HepG2 (cell line): ENCODE results near the gene UBP1. TPM values are rescaled to one million over a fixed set of nuclear protein-coding genes. Genes with fewer than 3 reads are reported as not detected.

ENCODE experiments used
- CBX2 ChIP-seq, 2 experiments: fragments of 200-600 bp in 1 of 2; sonication (generic); formaldehyde crosslinking in 1 of 2; IDR thresholded peaks; 2 replicates each; pipeline versions ENCODE4 v1.7.0 to v1.8.1; 2018 to 2022; ENCODE audit warnings: low read depth in 2 of 2, low read length in 1 of 2, mild to moderate bottlenecking in 1 of 2, missing genetic modification reagents in 1 of 2
- CCAR2 ChIP-seq: fragments of 200-400 bp; formaldehyde crosslinking; optimal IDR thresholded peaks from 2 replicates; pipeline ENCODE3; 2018; ENCODE audit warnings: low read depth, mild to moderate bottlenecking, low read length, moderate library complexity
- CCDC6 ChIP-seq: sonication (generic); formaldehyde crosslinking; IDR thresholded peaks from 2 replicates; pipeline ENCODE4 v1.8.1; 2022; ENCODE audit warnings: mild to moderate bottlenecking, missing genetic modification reagents, moderate library complexity
- DMAP1 ChIP-seq: IDR thresholded peaks from 2 replicates; pipeline ENCODE4 v1.6.1; 2016
- HDAC6 ChIP-seq: fragments of 200-600 bp; sonication (generic); IDR thresholded peaks from 2 replicates; pipeline ENCODE4 v1.7.0; 2017; ENCODE audit warnings: mild to moderate bottlenecking, antibody characterized with exemption, low read length, low read depth
- KAT2B ChIP-seq: fragments of 150-350 bp; IDR thresholded peaks from 2 replicates; pipeline ENCODE4 v1.6.1; 2014; ENCODE audit warnings: low read depth, low read length, borderline replicate concordance
- KDM6A ChIP-seq: IDR thresholded peaks from 2 replicates; pipeline ENCODE4 v1.6.1; 2016; ENCODE audit warnings: low read depth
- MTA1 ChIP-seq: sonication (generic); formaldehyde crosslinking; IDR thresholded peaks from 2 replicates; pipeline ENCODE4 v1.4.0; 2020; ENCODE audit warnings: missing genetic modification reagents, mild to moderate bottlenecking, borderline replicate concordance
- MTA3 ChIP-seq: sonication (generic); formaldehyde crosslinking; IDR thresholded peaks from 2 replicates; pipeline ENCODE4 v1.4.0; 2020; ENCODE audit warnings: missing genetic modification reagents
- NFE2 ChIP-seq: sonication (generic); formaldehyde crosslinking; IDR thresholded peaks from 2 replicates; pipeline ENCODE4 v1.4.0; 2020; ENCODE audit warnings: missing genetic modification reagents
- NFYC ChIP-seq: IDR thresholded peaks from 2 replicates; pipeline ENCODE4 v1.6.1; 2016; ENCODE audit warnings: missing genetic modification reagents, missing compliant biosample characterization
- RXRA ChIP-seq: sonication (generic); formaldehyde crosslinking; IDR thresholded peaks from 2 replicates; pipeline ENCODE4 v1.5.1; 2020; ENCODE audit warnings: missing genetic modification reagents
- SSRP1 ChIP-seq: IDR thresholded peaks from 2 replicates; pipeline ENCODE4 v1.6.1; 2016; ENCODE audit warnings: control low read depth
- ZNF256 ChIP-seq: sonication (generic); formaldehyde crosslinking; conservative IDR thresholded peaks from 2 replicates; pipeline ENCODE4 v1.4.0; 2020; ENCODE audit warnings: missing genetic modification reagents
- ZNF263 ChIP-seq: sonication (generic); formaldehyde crosslinking; IDR thresholded peaks from 2 replicates; pipeline ENCODE4 v1.4.0; 2020; ENCODE audit warnings: missing genetic modification reagents
- ZNF432 ChIP-seq: sonication (generic); formaldehyde crosslinking; IDR thresholded peaks from 2 replicates; pipeline ENCODE4 v1.5.0; 2020; ENCODE audit warnings: missing genetic modification reagents, mild to moderate bottlenecking, borderline replicate concordance
- ZNF550 ChIP-seq: sonication (generic); formaldehyde crosslinking; IDR thresholded peaks from 2 replicates; pipeline ENCODE4 v1.4.0; 2020; ENCODE audit warnings: mild to moderate bottlenecking, missing genetic modification reagents, borderline replicate concordance
- ZNF720 ChIP-seq: sonication (generic); formaldehyde crosslinking; IDR thresholded peaks from 2 replicates; pipeline ENCODE4 v1.4.0; 2020; ENCODE audit warnings: missing genetic modification reagents
- polyA plus RNA-seq, 8 experiments: library from polyadenylated mRNA; depleted of rRNA in 3 of 8; stranded (reverse) in 7 of 8; unstranded in 1 of 8; fragments of >200 nt; fragmentation: Illumina TruSeq in 4 of 8; extraction: Trizol in 4 of 8; gene quantifications; 2 replicates each; pipeline versions ENCODE4 v1.2.1 to v1.2.3, GENCODE V29; 2011 to 2016; ENCODE audit warnings: low read depth in 4 of 8, missing spikeins in 1 of 8, mixed read lengths in 1 of 8; ENCODE audit not compliant: insufficient read depth in 1 of 8
- total RNA-seq, 5 experiments: library from RNA; depleted of rRNA; stranded (reverse); fragments of >200 nt; fragmentation: Illumina TruSeq; extraction: Trizol; gene quantifications; 2 replicates each; pipeline ENCODE4 v1.2.3, GENCODE V29; 2016; ENCODE audit warnings: low read depth in 1 of 5
- TF ChIP-seq, protein P1 (sequence below): sonication (generic); formaldehyde crosslinking; IDR thresholded peaks from 2 replicates; pipeline ENCODE4 v1.9.0; 2021; ENCODE audit warnings: mild to moderate bottlenecking, missing genetic modification reagents
- TF ChIP-seq, protein P2 (sequence below): sonication (generic); formaldehyde crosslinking; IDR thresholded peaks from 2 replicates; pipeline ENCODE4 v1.8.1; 2022; ENCODE audit warnings: mild to moderate bottlenecking, missing genetic modification reagents
- TF ChIP-seq, protein P3 (sequence below): sonication (generic); formaldehyde crosslinking; IDR thresholded peaks from 2 replicates; pipeline ENCODE4 v1.5.1; 2020; ENCODE audit warnings: missing genetic modification reagents, mild to moderate bottlenecking, borderline replicate concordance
- TF ChIP-seq, protein P4 (sequence below): sonication (generic); formaldehyde crosslinking; IDR thresholded peaks from 2 replicates; pipeline ENCODE4 v1.5.0; 2020; ENCODE audit warnings: mild to moderate bottlenecking, low read depth, missing genetic modification reagents, borderline replicate concordance

Gene UBP1
- total and polyA plus RNA-seq, 2 of the 13 experiments (the other 11 are each of a cell fraction or from before 2014, with no cell fraction given): 48.3 to 79.9 TPM

DNA sequence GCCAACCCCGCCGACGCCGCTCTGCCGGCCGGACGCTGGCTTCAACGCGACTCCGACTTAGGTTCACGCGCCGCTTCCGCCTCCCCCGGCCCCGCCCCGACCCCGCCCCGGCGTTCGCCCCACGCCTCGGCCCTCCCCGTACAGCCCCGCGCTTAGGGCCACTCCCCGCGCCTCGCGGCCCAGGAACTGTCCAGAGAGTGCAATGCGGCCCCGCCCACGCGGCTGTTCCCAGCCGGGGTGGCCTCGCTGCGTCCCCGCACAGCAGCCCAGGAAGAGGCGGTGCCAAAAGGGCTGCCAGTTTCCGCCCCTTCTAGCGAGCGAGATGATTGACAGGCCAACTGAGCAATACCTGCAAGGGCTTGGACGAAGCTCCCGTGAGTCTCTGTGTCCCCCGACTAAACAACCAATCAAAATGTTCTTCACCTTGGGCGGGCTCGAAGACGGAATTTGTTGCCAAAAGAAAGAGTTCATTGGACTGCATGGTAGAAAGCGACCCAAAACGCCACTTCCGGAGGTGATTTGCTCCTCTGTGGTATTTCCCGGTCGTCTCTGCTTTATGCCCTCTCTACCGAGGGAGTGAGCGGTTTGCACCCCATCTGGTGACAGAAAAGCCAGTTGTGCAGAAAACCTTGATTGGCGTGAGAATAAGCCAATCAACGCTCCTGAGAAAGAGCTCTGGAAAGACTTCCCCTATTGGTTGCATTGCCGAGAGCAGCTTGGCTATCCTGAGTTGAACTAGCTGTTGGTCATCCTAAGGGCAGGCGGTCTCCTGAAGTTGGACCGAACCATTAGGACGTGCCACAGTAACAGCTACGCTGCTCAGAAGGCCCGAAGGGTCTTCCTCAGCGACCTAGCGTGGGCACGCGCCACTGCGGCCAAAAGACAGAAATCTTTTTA is at the start of gene UBP1 (continued):
- TF ChIP-seq, protein P1, sequence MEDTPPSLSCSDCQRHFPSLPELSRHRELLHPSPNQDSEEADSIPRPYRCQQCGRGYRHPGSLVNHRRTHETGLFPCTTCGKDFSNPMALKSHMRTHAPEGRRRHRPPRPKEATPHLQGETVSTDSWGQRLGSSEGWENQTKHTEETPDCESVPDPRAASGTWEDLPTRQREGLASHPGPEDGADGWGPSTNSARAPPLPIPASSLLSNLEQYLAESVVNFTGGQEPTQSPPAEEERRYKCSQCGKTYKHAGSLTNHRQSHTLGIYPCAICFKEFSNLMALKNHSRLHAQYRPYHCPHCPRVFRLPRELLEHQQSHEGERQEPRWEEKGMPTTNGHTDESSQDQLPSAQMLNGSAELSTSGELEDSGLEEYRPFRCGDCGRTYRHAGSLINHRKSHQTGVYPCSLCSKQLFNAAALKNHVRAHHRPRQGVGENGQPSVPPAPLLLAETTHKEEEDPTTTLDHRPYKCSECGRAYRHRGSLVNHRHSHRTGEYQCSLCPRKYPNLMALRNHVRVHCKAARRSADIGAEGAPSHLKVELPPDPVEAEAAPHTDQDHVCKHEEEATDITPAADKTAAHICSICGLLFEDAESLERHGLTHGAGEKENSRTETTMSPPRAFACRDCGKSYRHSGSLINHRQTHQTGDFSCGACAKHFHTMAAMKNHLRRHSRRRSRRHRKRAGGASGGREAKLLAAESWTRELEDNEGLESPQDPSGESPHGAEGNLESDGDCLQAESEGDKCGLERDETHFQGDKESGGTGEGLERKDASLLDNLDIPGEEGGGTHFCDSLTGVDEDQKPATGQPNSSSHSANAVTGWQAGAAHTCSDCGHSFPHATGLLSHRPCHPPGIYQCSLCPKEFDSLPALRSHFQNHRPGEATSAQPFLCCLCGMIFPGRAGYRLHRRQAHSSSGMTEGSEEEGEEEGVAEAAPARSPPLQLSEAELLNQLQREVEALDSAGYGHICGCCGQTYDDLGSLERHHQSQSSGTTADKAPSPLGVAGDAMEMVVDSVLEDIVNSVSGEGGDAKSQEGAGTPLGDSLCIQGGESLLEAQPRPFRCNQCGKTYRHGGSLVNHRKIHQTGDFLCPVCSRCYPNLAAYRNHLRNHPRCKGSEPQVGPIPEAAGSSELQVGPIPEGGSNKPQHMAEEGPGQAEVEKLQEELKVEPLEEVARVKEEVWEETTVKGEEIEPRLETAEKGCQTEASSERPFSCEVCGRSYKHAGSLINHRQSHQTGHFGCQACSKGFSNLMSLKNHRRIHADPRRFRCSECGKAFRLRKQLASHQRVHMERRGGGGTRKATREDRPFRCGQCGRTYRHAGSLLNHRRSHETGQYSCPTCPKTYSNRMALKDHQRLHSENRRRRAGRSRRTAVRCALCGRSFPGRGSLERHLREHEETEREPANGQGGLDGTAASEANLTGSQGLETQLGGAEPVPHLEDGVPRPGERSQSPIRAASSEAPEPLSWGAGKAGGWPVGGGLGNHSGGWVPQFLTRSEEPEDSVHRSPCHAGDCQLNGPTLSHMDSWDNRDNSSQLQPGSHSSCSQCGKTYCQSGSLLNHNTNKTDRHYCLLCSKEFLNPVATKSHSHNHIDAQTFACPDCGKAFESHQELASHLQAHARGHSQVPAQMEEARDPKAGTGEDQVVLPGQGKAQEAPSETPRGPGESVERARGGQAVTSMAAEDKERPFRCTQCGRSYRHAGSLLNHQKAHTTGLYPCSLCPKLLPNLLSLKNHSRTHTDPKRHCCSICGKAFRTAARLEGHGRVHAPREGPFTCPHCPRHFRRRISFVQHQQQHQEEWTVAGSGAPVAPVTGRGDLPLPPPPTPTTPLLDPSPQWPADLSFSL (CRISPR knock-in tag): no peak
- no peak for TF ChIP-seq ZNF256 (CRISPR knock-in tag)
- no peak for TF ChIP-seq ZNF720 (CRISPR knock-in tag)
- no peak for TF ChIP-seq CBX2 (IDR thresholded peaks at IDR 0.05; ENCODE audit: low read depth, low read length)
- no peak for TF ChIP-seq CBX2 (CRISPR knock-in tag; IDR thresholded peaks at IDR 0.05; ENCODE audit: low read depth)
- no peak for TF ChIP-seq ZNF432 (CRISPR knock-in tag)
- TF ChIP-seq, protein P2, sequence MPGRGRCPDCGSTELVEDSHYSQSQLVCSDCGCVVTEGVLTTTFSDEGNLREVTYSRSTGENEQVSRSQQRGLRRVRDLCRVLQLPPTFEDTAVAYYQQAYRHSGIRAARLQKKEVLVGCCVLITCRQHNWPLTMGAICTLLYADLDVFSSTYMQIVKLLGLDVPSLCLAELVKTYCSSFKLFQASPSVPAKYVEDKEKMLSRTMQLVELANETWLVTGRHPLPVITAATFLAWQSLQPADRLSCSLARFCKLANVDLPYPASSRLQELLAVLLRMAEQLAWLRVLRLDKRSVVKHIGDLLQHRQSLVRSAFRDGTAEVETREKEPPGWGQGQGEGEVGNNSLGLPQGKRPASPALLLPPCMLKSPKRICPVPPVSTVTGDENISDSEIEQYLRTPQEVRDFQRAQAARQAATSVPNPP (CRISPR knock-in tag): no peak
- TF ChIP-seq KDM6A (CRISPR knock-in tag): no peak
- no peak for TF ChIP-seq CCDC6
- TF ChIP-seq ZNF550 (CRISPR knock-in tag): no peak; the same call in 1 of the 2 replicates
- TF ChIP-seq RXRA (CRISPR knock-in tag): peak; percentile 82
- TF ChIP-seq DMAP1 (CRISPR knock-in tag): peak; percentile 64; the same call in 1 of the 2 replicates
- no peak for TF ChIP-seq KAT2B
- TF ChIP-seq NFE2: 0 out of 2 replicates have a peak, but pooled peaks have one; percentile 33
- 0 out of 2 replicates have a peak, but pooled peaks have one; percentile 20 for TF ChIP-seq ZNF263 (CRISPR knock-in tag)
- TF ChIP-seq MTA1 (CRISPR knock-in tag): no peak
- no peak for TF ChIP-seq SSRP1 (CRISPR knock-in tag)
- TF ChIP-seq, protein P3, sequence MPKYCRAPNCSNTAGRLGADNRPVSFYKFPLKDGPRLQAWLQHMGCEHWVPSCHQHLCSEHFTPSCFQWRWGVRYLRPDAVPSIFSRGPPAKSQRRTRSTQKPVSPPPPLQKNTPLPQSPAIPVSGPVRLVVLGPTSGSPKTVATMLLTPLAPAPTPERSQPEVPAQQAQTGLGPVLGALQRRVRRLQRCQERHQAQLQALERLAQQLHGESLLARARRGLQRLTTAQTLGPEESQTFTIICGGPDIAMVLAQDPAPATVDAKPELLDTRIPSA (CRISPR knock-in tag): no peak
- TF ChIP-seq NFYC (CRISPR knock-in tag): peak; percentile 95
- TF ChIP-seq CCAR2: no peak
- TF ChIP-seq MTA3 (CRISPR knock-in tag): no peak
- TF ChIP-seq, protein P4, sequence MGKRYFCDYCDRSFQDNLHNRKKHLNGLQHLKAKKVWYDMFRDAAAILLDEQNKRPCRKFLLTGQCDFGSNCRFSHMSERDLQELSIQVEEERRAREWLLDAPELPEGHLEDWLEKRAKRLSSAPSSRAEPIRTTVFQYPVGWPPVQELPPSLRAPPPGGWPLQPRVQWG: no peak
- TF ChIP-seq HDAC6: no peak
